Posterior cingulate gyrus (tissue), 11 donors: ENCODE measurements around the gene LRRC4.

ENCODE experiments used
- DNase-seq, 10 donors: peaks; one replicate each; pipeline versions ENCODE4 v3.0.0 to v3.0.0-alpha.2; 2020 to 2021; ENCODE audit warnings: mixed read lengths in 3 of 10
- intact Hi-C: fragments of 100-400 bp; cut with DNase I; formaldehyde crosslinking; loops from one replicate; pipeline ENCODE4 v1.15.1; 2023

LRRC4 gene

GRCh38 chr7:128034825-128035224 lies 3.6 kb upstream of the LRRC4 start:
- DNase-seq: no peak
- intact Hi-C loops: loop anchor here (2.0 kb wide), 1 partner anchor 174 kb away; no protein-coding TSS in a partner anchor

- no peak for DNase-seq
- intact Hi-C loops: no loop called here
Measured at GRCh38 chr7:128033246-128033645, 2.0 kb upstream of the LRRC4 start.

- intact Hi-C loops: no loop called here
- peak in 3 of 10 donors; percentile 41 to 88 (median 88) for DNase-seq
Measured at GRCh38 chr7:128032605-128033235, 1.5 kb upstream of the LRRC4 start.

GRCh38 chr7:128031901-128032604 lies 816 bp upstream of the LRRC4 start:
- peak in 5 of 10 donors; percentile 47 to 93 (median 63) for DNase-seq
- intact Hi-C loops: loop anchor here (2.0 kb wide), 1 partner anchor 315 kb away; no protein-coding TSS in a partner anchor

- DNase-seq: peak in 1 of 10 donors; percentile 82
- intact Hi-C loops: loop anchor here (2.0 kb wide), 1 partner anchor 313 kb away; no protein-coding TSS in a partner anchor
Measured at GRCh38 chr7:128030263-128030653, 979 bp downstream of the LRRC4 start.

- intact Hi-C loops: loop anchor here (2.0 to 5.0 kb wide), 2 partner anchors 105 to 322 kb away; no protein-coding TSS in a partner anchor
- peak in 1 of 10 donors; percentile 79 for DNase-seq
Measured at GRCh38 chr7:128029405-128029995, 1.7 kb downstream of the LRRC4 start.

GRCh38 chr7:128027485-128027980 lies 3.7 kb downstream of the LRRC4 start:
- DNase-seq: no peak
- intact Hi-C loops: loop anchor here (5.0 kb wide), 1 partner anchor 320 kb away; no protein-coding TSS in a partner anchor

- intact Hi-C loops: loop anchor here (5.0 kb wide), 1 partner anchor 319 kb away; no protein-coding TSS in a partner anchor
- no peak for DNase-seq
Measured at GRCh38 chr7:128026551-128026950, 4.7 kb downstream of the LRRC4 start.

GRCh38 chr7:128025819-128026218 lies 5.4 kb downstream of the LRRC4 start:
- DNase-seq: no peak
- intact Hi-C loops: loop anchor here (5.0 kb wide), 1 partner anchor 319 kb away; no protein-coding TSS in a partner anchor

GRCh38 chr7:128025380-128025779 lies 5.9 kb downstream of the LRRC4 start:
- intact Hi-C loops: loop anchor here (5.0 kb wide), 1 partner anchor 318 kb away; no protein-coding TSS in a partner anchor
- DNase-seq: no peak

GRCh38 chr7:128024151-128024550 lies 7.1 kb downstream of the LRRC4 start:
- intact Hi-C loops: no loop called here
- DNase-seq: no peak

GRCh38 chr7:128022631-128023532 lies 8.4 kb downstream of the LRRC4 start:
- peak in 1 of 10 donors; percentile 12 for DNase-seq
- intact Hi-C loops: no loop called here

GRCh38 chr7:128021366-128021765 lies 9.9 kb downstream of the LRRC4 start:
- DNase-seq: peak in 1 of 10 donors; percentile 58
- intact Hi-C loops: no loop called here

- DNase-seq: no peak
- intact Hi-C loops: no loop called here
Measured at GRCh38 chr7:128020159-128020558, 11.1 kb downstream of the LRRC4 start.

GRCh38 chr7:128019288-128019687 lies 11.9 kb downstream of the LRRC4 start:
- no peak for DNase-seq
- intact Hi-C loops: loop anchor here (5.0 kb wide), 1 partner anchor 77 kb away; no protein-coding TSS in a partner anchor

GRCh38 chr7:128017862-128018845 lies 13.1 kb downstream of the LRRC4 start:
- no peak for DNase-seq
- intact Hi-C loops: loop anchor here (5.0 kb wide), 1 partner anchor 76 kb away; no protein-coding TSS in a partner anchor

GRCh38 chr7:128017460-128017859 lies 13.8 kb downstream of the LRRC4 start:
- intact Hi-C loops: loop anchor here (5.0 kb wide), 1 partner anchor 75 kb away; no protein-coding TSS in a partner anchor
- DNase-seq: no peak

- intact Hi-C loops: loop anchor here (5.0 kb wide), 1 partner anchor 73 kb away; no protein-coding TSS in a partner anchor
Measured at GRCh38 chr7:128014811-128015210, 16.4 kb downstream of the LRRC4 start.

More at GRCh38 chr7:128014811-128015210, 16.4 kb downstream of the LRRC4 start:
- peak in 7 of 10 donors; percentile 59 to 95 (median 73) for DNase-seq
